Lung microvascular endothelial cell (primary cell): ENCODE data around the gene COLEC11. TPM values are rescaled to one million over a fixed set of nuclear protein-coding genes. Genes with fewer than 3 reads are reported as not detected.
A peak's percentile ranks its signal among the peaks of the same experiment; 100 is the strongest.
"Not testable (repeated sequence)": the region's sequence is repeated elsewhere in the genome, so short reads cannot be mapped to it uniquely, and the experiment has no call there.

Experiments used
- DNase-seq, 2 donors: peaks; one replicate each; pipeline versions ENCODE4 v3.0.0 to v3.0.0-alpha.2; 2010; ENCODE audit warnings: low read depth in 2 of 2
- total RNA-seq: library from RNA; depleted of rRNA; stranded (reverse); fragments of >200 nt; gene quantifications from 2 replicates; pipeline ENCODE4 v1.2.1, GENCODE V29; 2014

Gene COLEC11
- under 0.01 and 0.40 TPM in 2 replicates for total RNA-seq

- peak; percentile 52 to 70 for DNase-seq
Observed at GRCh38 chr2:3594493-3595281, at the start of gene COLEC11. Gene COLEC11 (plus strand): TSS chr2:3595112. CDS start chr2:3604341, 9,229 bp downstream.

- DNase-seq = no peak
Observed at GRCh38 chr2:3545788-3546478, 49.0 kb upstream of the COLEC11 start.

GRCh38 chr2:3547915-3548314, 47.0 kb upstream of the COLEC11 start:
- no peak for DNase-seq

GRCh38 chr2:3553946-3554345, 41.0 kb upstream of the COLEC11 start:
- no peak for DNase-seq

GRCh38 chr2:3557639-3558204, 37.2 kb upstream of the COLEC11 start:
- no peak for DNase-seq

- DNase-seq = peak; percentile 99
Observed at GRCh38 chr2:3558205-3559014, 36.5 kb upstream of the COLEC11 start, which contains the start of gene RNASEH1. Gene RNASEH1 (minus strand): TSS chr2:3558333. CDS start chr2:3558260, 73 bp downstream.

- DNase-seq = no peak
Observed at GRCh38 chr2:3563521-3563976, 31.4 kb upstream of the COLEC11 start.

- no peak for DNase-seq
Observed at GRCh38 chr2:3565117-3565516, 29.8 kb upstream of the COLEC11 start.

GRCh38 chr2:3566806-3567205, 28.1 kb upstream of the COLEC11 start:
- DNase-seq = no peak

- DNase-seq = not testable (repeated sequence)
Observed at GRCh38 chr2:3569656-3570055, 25.3 kb upstream of the COLEC11 start.

GRCh38 chr2:3571284-3571683, 23.6 kb upstream of the COLEC11 start:
- DNase-seq = no peak

- no peak for DNase-seq
Observed at GRCh38 chr2:3572620-3573019, 22.3 kb upstream of the COLEC11 start.

- DNase-seq = no peak
Observed at GRCh38 chr2:3574155-3574554, 20.8 kb upstream of the COLEC11 start.

- peak; percentile 26 to 46 for DNase-seq
Observed at GRCh38 chr2:3575534-3576262, 19.2 kb upstream of the COLEC11 start.

- DNase-seq = not testable (repeated sequence)
Observed at GRCh38 chr2:3576263-3576630, 18.7 kb upstream of the COLEC11 start.

GRCh38 chr2:3578987-3579386, 15.9 kb upstream of the COLEC11 start:
- peak in 1 of 2 donors; percentile 33 for DNase-seq

GRCh38 chr2:3580449-3580848, 14.5 kb upstream of the COLEC11 start:
- no peak for DNase-seq

GRCh38 chr2:3581367-3582262, 13.3 kb upstream of the COLEC11 start:
- no peak for DNase-seq

- DNase-seq = no peak
Observed at GRCh38 chr2:3584076-3584475, 10.8 kb upstream of the COLEC11 start.
